HCT116 (cell line): Measurements from ENCODE around the gene KCNA3.

Experiments
- CTCF ChIP-seq, 3 experiments: fragments of 200-600 bp in 1 of 3; sonication (generic) in 1 of 3; IDR thresholded peaks in 2 of 3; conservative IDR thresholded peaks in 1 of 3; 2 replicates each; pipeline ENCODE4 v1.5.1; 2012 to 2017; ENCODE audit warnings: low read depth in 2 of 3, low read length in 2 of 3, antibody characterized with exemption in 1 of 3, borderline replicate concordance in 1 of 3, control low read depth in 1 of 3, mild to moderate bottlenecking in 1 of 3, mixed read lengths in 1 of 3, mixed run types in 1 of 3, moderate library complexity in 1 of 3; ENCODE audit not compliant: insufficient read depth in 1 of 3
- EGR1 ChIP-seq: IDR thresholded peaks from 2 replicates; pipeline ENCODE4 v1.6.1; 2012; ENCODE audit warnings: low read depth
- EZH2 ChIP-seq: fragments of 200-600 bp; sonication (generic); IDR thresholded peaks from 2 replicates; pipeline ENCODE4 v1.6.1; 2017; ENCODE audit warnings: antibody characterized with exemption, mixed run types
- POLR2A ChIP-seq: IDR thresholded peaks from 2 replicates; pipeline ENCODE4 v1.7.0; 2011; ENCODE audit warnings: borderline replicate concordance; ENCODE audit not compliant: insufficient read depth, insufficient read length; ENCODE audit errors: extremely low read depth
- POLR2AphosphoS5 ChIP-seq: IDR thresholded peaks from 2 replicates; pipeline ENCODE4 v1.6.1; 2011; ENCODE audit warnings: mild to moderate bottlenecking, low read depth, low read length, moderate library complexity
- REST ChIP-seq: IDR thresholded peaks from 2 replicates; pipeline ENCODE4 v1.6.1; 2012; ENCODE audit warnings: low read depth

GRCh38 chr1:110657351-110657750 lies 17.4 kb downstream of the KCNA3 start:
- no peak for TF ChIP-seq EZH2
- no peak for TF ChIP-seq CTCF (IDR thresholded peaks at IDR 0.05 in 2 of 3, conservative IDR thresholded peaks at IDR 0.05 in 1 of 3; ENCODE audit: borderline replicate concordance in 1 of 3, insufficient read depth in 1 of 3, low read depth in 2 of 3, low read length in 2 of 3)
- no peak for TF ChIP-seq REST
- no peak for TF ChIP-seq POLR2A
- TF ChIP-seq POLR2AphosphoS5: no peak
- no peak for TF ChIP-seq EGR1
